Measurements from ENCODE around the gene CACHD1. TPM values are rescaled to one million over a fixed set of nuclear protein-coding genes. Genes with fewer than 3 reads are reported as not detected.

CACHD1 gene
- total RNA-seq, 4 donors from 2014 or later, result 23.6 to 36.1 (median 24.8) TPM

GRCh38 chr1:64568171-64568450 lies 98.2 kb downstream of the CACHD1 start:
- TF ChIP-seq CTCF (IDR thresholded peaks at IDR 0.05; ENCODE audit: low read depth), result no peak

- TF ChIP-seq CTCF (IDR thresholded peaks at IDR 0.05; ENCODE audit: low read depth), result no peak
These were observed 99.5 kb downstream of the CACHD1 start for GRCh38 chr1:64569411-64569810.

- TF ChIP-seq CTCF (IDR thresholded peaks at IDR 0.05; ENCODE audit: low read depth), result no peak
These were observed 100.4 kb downstream of the CACHD1 start for GRCh38 chr1:64570267-64570855.

GRCh38 chr1:64572222-64572900 lies 102.4 kb downstream of the CACHD1 start:
- TF ChIP-seq CTCF (IDR thresholded peaks at IDR 0.05; ENCODE audit: low read depth), result no peak

GRCh38 chr1:64574301-64574700 lies 104.4 kb downstream of the CACHD1 start:
- TF ChIP-seq CTCF (IDR thresholded peaks at IDR 0.05; ENCODE audit: low read depth), result no peak

GRCh38 chr1:64575881-64576676 lies 106.2 kb downstream of the CACHD1 start:
- no peak for TF ChIP-seq CTCF (IDR thresholded peaks at IDR 0.05; ENCODE audit: low read depth)

GRCh38 chr1:64578270-64578973 lies 108.5 kb downstream of the CACHD1 start:
- TF ChIP-seq CTCF (IDR thresholded peaks at IDR 0.05; ENCODE audit: low read depth), result no peak

Measured in subcutaneous adipose tissue (tissue), 4 donors.